Immature natural killer cell (primary cell): Measurements from ENCODE around the gene WIF1. TPM values are rescaled to one million over a fixed set of nuclear protein-coding genes. Genes with fewer than 3 reads are reported as not detected.

Experiments
- DNase-seq, 3 donors: peaks; one replicate each; pipeline ENCODE4 v3.0.0; 2022; ENCODE audit warnings: mixed read lengths in 1 of 3
- H3K27ac Mint-ChIP-seq, 6 donors: one replicate each; pipeline ENCODE4 v1.8.0; 2020; ENCODE audit warnings: mixed read lengths in 6 of 6, mild to moderate bottlenecking in 5 of 6, inconsistent platforms in 4 of 6, moderate library complexity in 3 of 6
- H3K27me3 Mint-ChIP-seq, 3 donors: one replicate each; pipeline ENCODE4 v1.8.0; 2020 to 2021; ENCODE audit warnings: low read depth in 3 of 3, mild to moderate bottlenecking in 3 of 3, mixed read lengths in 3 of 3, moderate library complexity in 3 of 3, inconsistent platforms in 1 of 3
- H3K36me3 Mint-ChIP-seq, 3 donors: one replicate each; pipeline ENCODE4 v1.8.0; 2020; ENCODE audit warnings: mixed read lengths in 3 of 3, inconsistent platforms in 2 of 3, mild to moderate bottlenecking in 2 of 3
- H3K4me1 Mint-ChIP-seq, 2 donors: one replicate each; pipeline ENCODE4 v1.8.0; 2020; ENCODE audit warnings: inconsistent platforms in 2 of 2, mild to moderate bottlenecking in 2 of 2, mixed read lengths in 2 of 2, moderate library complexity in 1 of 2
- H3K4me3 Mint-ChIP-seq, 5 donors: one replicate each; pipeline ENCODE4 v1.8.0; 2020; ENCODE audit warnings: mild to moderate bottlenecking in 5 of 5, mixed read lengths in 5 of 5, inconsistent platforms in 3 of 5, moderate library complexity in 3 of 5
- H3K9me3 Mint-ChIP-seq, 6 donors: one replicate each; pipeline ENCODE4 v1.8.0; 2020; ENCODE audit warnings: mild to moderate bottlenecking in 6 of 6, mixed read lengths in 6 of 6, inconsistent platforms in 4 of 6, moderate library complexity in 3 of 6
- polyA plus RNA-seq, 3 donors: library from polyadenylated mRNA; unstranded; fragments of 300-500 nt; fragmentation: Illumina TruSeq; gene quantifications; one replicate each; pipeline ENCODE4 v1.2.3, GENCODE V29; 2021

The WIF1 gene
- polyA plus RNA-seq, 3 donors from 2014 or later, result not detected

- peaks cover 0 to 20% (median 11%) of the 10 kb centered on the region in 3 donors for H3K27me3 Mint-ChIP-seq
- no peak overlapping the region for H3K27ac Mint-ChIP-seq
- no peaks in the 10 kb centered on the region for H3K36me3 Mint-ChIP-seq
- H3K9me3 Mint-ChIP-seq, result no peaks in the 10 kb centered on the region
- no peak overlapping the region for H3K4me3 Mint-ChIP-seq
- no peaks in the 10 kb centered on the region for H3K4me1 Mint-ChIP-seq
- no peak for DNase-seq
These were observed 26.3 kb upstream of the WIF1 start for GRCh38 chr12:65147312-65147905.

GRCh38 chr12:65140738-65141137 is 19.6 kb upstream of the WIF1 start:
- Mint-ChIP-seq H3K4me1 (no peaks in the 10 kb centered on the region), H3K9me3 (peaks cover 0 to 6% (median 4%) of the 10 kb centered on the region in 6 donors), H3K27me3 (peaks cover 10 to 22% (median 12%) of the 10 kb centered on the region in 3 donors), H3K4me3 (no peak overlapping the region), H3K36me3 (peaks cover 0 to 4% (median 3%) of the 10 kb centered on the region in 3 donors), H3K27ac (no peak overlapping the region)
- no peak for DNase-seq

GRCh38 chr12:65139389-65139788 is 18.3 kb upstream of the WIF1 start:
- Mint-ChIP-seq H3K9me3 (peaks cover 0 to 12% (median 5%) of the 10 kb centered on the region in 6 donors), H3K27ac (no peak overlapping the region), H3K36me3 (peaks cover 0 to 4% (median 3%) of the 10 kb centered on the region in 3 donors), H3K4me3 (no peak overlapping the region), H3K4me1 (no peaks in the 10 kb centered on the region), H3K27me3 (peaks cover 9 to 18% (median 15%) of the 10 kb centered on the region in 3 donors)
- no peak for DNase-seq

- peaks cover 0 to 4% (median 3%) of the 10 kb centered on the region in 3 donors for H3K36me3 Mint-ChIP-seq
- peaks cover 7 to 17% (median 14%) of the 10 kb centered on the region in 3 donors for H3K27me3 Mint-ChIP-seq
- DNase-seq, result no peak
- H3K4me1 Mint-ChIP-seq, result no peaks in the 10 kb centered on the region
- H3K27ac Mint-ChIP-seq, result no peak overlapping the region
- no peak overlapping the region for H3K4me3 Mint-ChIP-seq
- peaks cover 0 to 12% (median 5%) of the 10 kb centered on the region in 6 donors for H3K9me3 Mint-ChIP-seq
These were observed 12.8 kb upstream of the WIF1 start for GRCh38 chr12:65133879-65134278.

- Mint-ChIP-seq H3K27ac (no peak overlapping the region), H3K36me3 (no peaks in the 10 kb centered on the region), H3K9me3 (no peaks in the 10 kb centered on the region), H3K4me1 (peaks cover 0 to 2% of the 10 kb centered on the region in 2 donors), H3K27me3 (peaks cover 8 to 13% (median 12%) of the 10 kb centered on the region in 3 donors), H3K4me3 (no peak overlapping the region)
- DNase-seq, result peak in 2 of 3 donors; percentile 19 to 37
These were observed 5.4 kb upstream of the WIF1 start for GRCh38 chr12:65126482-65126881.

- peaks cover under 1 to 5% of the 10 kb centered on the region in 2 donors for H3K4me1 Mint-ChIP-seq
- no peaks in the 10 kb centered on the region for H3K9me3 Mint-ChIP-seq
- no peaks in the 10 kb centered on the region for H3K36me3 Mint-ChIP-seq
These were observed 4.9 kb upstream of the WIF1 start for GRCh38 chr12:65125975-65126374.

GRCh38 chr12:65125247-65125646 is 4.1 kb upstream of the WIF1 start:
- Mint-ChIP-seq H3K36me3 (no peaks in the 10 kb centered on the region), H3K27me3 (peaks cover 14 to 19% (median 16%) of the 10 kb centered on the region in 3 donors), H3K9me3 (no peaks in the 10 kb centered on the region), H3K27ac (no peak overlapping the region), H3K4me1 (peaks cover 7 to 11% of the 10 kb centered on the region in 2 donors), H3K4me3 (no peak overlapping the region)
- no peak for DNase-seq

More at GRCh38 chr12:65125975-65126374, 4.9 kb upstream of the WIF1 start:
- peaks cover 8 to 13% (median 12%) of the 10 kb centered on the region in 3 donors for H3K27me3 Mint-ChIP-seq
- no peak overlapping the region for H3K27ac Mint-ChIP-seq
- H3K4me3 Mint-ChIP-seq, result no peak overlapping the region
- DNase-seq, result no peak

GRCh38 chr12:65123435-65124063 is 2.4 kb upstream of the WIF1 start:
- Mint-ChIP-seq H3K9me3 (no peaks in the 10 kb centered on the region), H3K27me3 (peaks cover 12 to 20% (median 19%) of the 10 kb centered on the region in 3 donors), H3K36me3 (no peaks in the 10 kb centered on the region), H3K4me3 (no peak overlapping the region), H3K4me1 (peaks cover 7 to 11% of the 10 kb centered on the region in 2 donors), H3K27ac (no peak overlapping the region)
- DNase-seq, result peak; percentile 5 to 19 (median 13)

- no peak overlapping the region for H3K4me3 Mint-ChIP-seq
- H3K27me3 Mint-ChIP-seq, result peaks cover 12 to 23% (median 19%) of the 10 kb centered on the region in 3 donors
- H3K36me3 Mint-ChIP-seq, result no peaks in the 10 kb centered on the region
- H3K4me1 Mint-ChIP-seq, result peaks cover 7 to 11% of the 10 kb centered on the region in 2 donors
- H3K9me3 Mint-ChIP-seq, result no peaks in the 10 kb centered on the region
- no peak overlapping the region for H3K27ac Mint-ChIP-seq
- DNase-seq, result no peak
These were observed 1.6 kb upstream of the WIF1 start for GRCh38 chr12:65122703-65123102.

- Mint-ChIP-seq H3K36me3 (no peaks in the 10 kb centered on the region), H3K4me3 (peak overlapping the region; percentile 6 to 59 (median 55)), H3K4me1 (peaks cover 7 to 11% of the 10 kb centered on the region in 2 donors), H3K9me3 (no peaks in the 10 kb centered on the region), H3K27me3 (peaks cover 12 to 23% (median 19%) of the 10 kb centered on the region in 3 donors), H3K27ac (no peak overlapping the region)
- no peak for DNase-seq
These were observed 908 bp upstream of the WIF1 start for GRCh38 chr12:65121956-65122469.

GRCh38 chr12:65119063-65119462 is 2.0 kb downstream of the WIF1 start:
- Mint-ChIP-seq H3K9me3 (no peaks in the 10 kb centered on the region), H3K4me1 (peaks cover 7 to 11% of the 10 kb centered on the region in 2 donors), H3K27me3 (peaks cover 12 to 29% (median 19%) of the 10 kb centered on the region in 3 donors), H3K27ac (no peak overlapping the region), H3K4me3 (no peak overlapping the region), H3K36me3 (no peaks in the 10 kb centered on the region)
- no peak for DNase-seq

- Mint-ChIP-seq H3K36me3 (no peaks in the 10 kb centered on the region), H3K27ac (no peak overlapping the region), H3K9me3 (no peaks in the 10 kb centered on the region), H3K27me3 (peaks cover 6 to 17% (median 7%) of the 10 kb centered on the region in 3 donors), H3K4me1 (no peaks in the 10 kb centered on the region), H3K4me3 (no peak overlapping the region)
- DNase-seq, result no peak
These were observed 7.5 kb downstream of the WIF1 start for GRCh38 chr12:65113621-65114035.

- Mint-ChIP-seq H3K36me3 (no peaks in the 10 kb centered on the region), H3K9me3 (no peaks in the 10 kb centered on the region), H3K27me3 (peaks cover 0 to 7% (median 7%) of the 10 kb centered on the region in 3 donors), H3K27ac (no peak overlapping the region), H3K4me1 (no peaks in the 10 kb centered on the region), H3K4me3 (no peak overlapping the region)
- no peak for DNase-seq
These were observed 14.2 kb downstream of the WIF1 start for GRCh38 chr12:65106948-65107347.

GRCh38 chr12:65100140-65100539 is 21.0 kb downstream of the WIF1 start:
- no peaks in the 10 kb centered on the region for H3K4me1 Mint-ChIP-seq
- H3K9me3 Mint-ChIP-seq, result no peaks in the 10 kb centered on the region
- no peak for DNase-seq
- no peak overlapping the region for H3K27ac Mint-ChIP-seq
- peaks cover 5 to 21% (median 12%) of the 10 kb centered on the region in 3 donors for H3K27me3 Mint-ChIP-seq
- no peak overlapping the region for H3K4me3 Mint-ChIP-seq
- no peaks in the 10 kb centered on the region for H3K36me3 Mint-ChIP-seq
